GM08714 (cell line): Measurements from ENCODE around the gene MRPS2.

ENCODE experiments used
- H3K4me3 ChIP-seq: fragments of 200-500 bp; sonication (Bioruptor generic); 2 replicates; pipeline ENCODE4 v1.5.1; 2014; ENCODE audit warnings: mild to moderate bottlenecking, low read length, inconsistent platforms
- ZNF274 ChIP-seq: IDR thresholded peaks from 2 replicates; pipeline ENCODE4 v1.6.1; 2012; ENCODE audit warnings: mild to moderate bottlenecking, low read depth, low read length

MRPS2 gene

DNA sequence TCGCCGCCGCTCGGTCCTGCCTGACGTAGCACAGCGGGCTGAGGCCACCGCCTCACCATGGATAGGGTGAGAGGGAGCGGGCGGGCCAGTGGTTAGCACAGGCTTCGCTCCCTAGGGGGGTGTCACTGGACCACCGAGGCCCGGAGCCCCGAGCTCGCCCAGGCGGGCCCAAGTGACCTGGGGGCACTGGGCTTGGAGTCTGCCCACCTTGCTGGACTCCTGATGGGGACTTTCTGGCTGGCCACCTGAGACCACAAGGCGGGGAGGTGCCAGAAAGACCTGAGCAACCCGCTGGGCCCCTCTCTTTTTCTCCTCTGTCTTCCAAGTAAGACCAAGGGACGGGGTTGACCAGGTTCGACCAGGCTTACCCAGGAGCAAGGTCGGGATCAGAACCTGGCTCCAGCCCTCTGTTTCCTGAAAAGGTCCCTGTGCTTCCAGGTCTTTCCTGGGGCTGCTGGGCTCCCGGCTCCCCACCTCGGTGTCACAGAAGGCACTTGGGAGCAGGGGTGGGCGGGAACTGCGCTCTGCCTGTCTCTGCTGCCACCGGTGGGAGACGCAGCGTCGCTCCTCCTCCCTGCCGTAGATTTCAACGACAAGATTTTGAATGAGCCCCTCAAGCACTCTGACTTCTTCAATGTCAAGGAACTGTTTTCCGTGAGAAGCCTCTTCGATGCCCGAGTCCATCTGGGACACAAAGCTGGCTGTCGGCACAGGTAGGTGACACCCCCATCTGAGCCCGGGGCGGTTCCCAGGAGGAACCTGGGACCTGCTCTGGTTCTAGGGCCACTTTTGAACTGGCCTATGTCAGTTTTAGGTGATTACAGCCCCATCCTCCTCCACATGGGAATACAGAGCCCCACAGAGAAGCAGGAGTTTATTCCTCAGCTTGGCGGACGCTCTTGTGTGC is 1.0 kb downstream of the MRPS2 start:
- no peak for TF ChIP-seq ZNF274
- H3K4me3 ChIP-seq: peak overlapping the region; percentile 87

DNA sequence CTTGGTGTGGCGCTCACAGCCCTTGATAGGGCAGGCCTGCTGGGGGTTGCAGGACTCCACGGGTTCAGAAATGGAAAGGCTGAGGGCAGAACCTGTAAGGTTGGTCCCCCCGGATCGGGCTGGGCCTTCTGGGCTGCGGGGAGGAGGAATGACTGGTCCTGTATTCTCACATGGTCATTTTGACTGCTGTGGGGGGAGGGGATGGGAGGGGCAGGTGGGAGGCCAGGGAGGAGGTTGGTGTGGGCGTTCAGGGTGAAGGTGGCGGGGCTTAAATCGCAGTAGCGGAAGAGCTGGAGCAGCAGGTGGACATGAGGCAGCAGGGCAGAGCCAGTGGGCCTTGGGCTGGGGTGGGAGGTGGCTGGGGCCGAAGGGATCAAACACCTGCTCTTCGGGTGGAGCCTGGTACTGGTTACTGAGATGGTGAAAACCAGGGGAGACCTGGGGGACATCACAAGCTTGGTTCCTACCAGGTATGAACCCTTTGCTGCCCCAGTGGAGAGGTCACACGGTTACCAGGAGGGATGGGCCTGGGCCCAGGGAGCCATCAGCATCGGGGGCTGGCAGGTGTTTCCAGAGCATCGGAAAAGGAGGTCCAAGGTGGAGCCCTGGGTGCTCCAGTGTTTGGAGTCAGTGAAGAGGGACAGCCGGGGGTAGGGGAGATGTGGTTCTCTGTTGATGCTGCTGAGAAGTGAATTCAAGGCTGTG is 1.8 kb downstream of the MRPS2 start:
- TF ChIP-seq ZNF274: no peak
- H3K4me3 ChIP-seq: no peak overlapping the region

GRCh38 chr9:135502873-135503321 is 2.4 kb downstream of the MRPS2 start:
- no peak for TF ChIP-seq ZNF274

DNA sequence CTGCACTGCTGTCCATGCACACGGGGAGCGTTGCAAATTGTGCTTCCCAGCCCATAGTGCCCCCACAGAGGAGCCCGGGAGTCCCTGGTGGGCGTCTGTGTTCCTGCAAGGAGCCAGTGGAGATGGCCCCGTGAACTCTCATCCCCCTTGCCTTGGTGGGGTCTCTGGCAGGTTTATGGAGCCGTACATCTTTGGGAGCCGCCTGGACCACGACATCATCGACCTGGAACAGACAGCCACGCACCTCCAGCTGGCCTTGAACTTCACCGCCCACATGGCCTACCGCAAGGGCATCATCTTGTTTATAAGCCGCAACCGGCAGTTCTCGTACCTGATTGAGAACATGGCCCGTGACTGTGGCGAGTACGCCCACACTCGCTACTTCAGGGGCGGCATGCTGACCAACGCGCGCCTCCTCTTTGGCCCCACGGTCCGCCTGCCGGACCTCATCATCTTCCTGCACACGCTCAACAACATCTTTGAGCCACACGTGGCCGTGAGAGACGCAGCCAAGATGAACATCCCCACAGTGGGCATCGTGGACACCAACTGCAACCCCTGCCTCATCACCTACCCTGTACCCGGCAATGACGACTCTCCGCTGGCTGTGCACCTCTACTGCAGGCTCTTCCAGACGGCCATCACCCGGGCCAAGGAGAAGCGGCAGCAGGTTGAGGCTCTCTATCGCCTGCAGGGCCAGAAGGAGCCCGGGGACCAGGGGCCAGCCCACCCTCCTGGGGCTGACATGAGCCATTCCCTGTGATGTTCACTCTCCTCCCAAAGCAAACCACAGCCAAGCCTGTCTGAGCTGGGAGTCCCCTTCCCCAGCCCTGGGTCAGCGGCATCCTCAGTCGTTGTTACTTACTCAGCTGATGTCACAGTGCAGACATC is 3.1 kb downstream of the MRPS2 start:
- TF ChIP-seq ZNF274: no peak

More at GRCh38 chr9:135502873-135503321, 2.4 kb downstream of the MRPS2 start:
- H3K4me3 ChIP-seq: no peak overlapping the region

DNA sequence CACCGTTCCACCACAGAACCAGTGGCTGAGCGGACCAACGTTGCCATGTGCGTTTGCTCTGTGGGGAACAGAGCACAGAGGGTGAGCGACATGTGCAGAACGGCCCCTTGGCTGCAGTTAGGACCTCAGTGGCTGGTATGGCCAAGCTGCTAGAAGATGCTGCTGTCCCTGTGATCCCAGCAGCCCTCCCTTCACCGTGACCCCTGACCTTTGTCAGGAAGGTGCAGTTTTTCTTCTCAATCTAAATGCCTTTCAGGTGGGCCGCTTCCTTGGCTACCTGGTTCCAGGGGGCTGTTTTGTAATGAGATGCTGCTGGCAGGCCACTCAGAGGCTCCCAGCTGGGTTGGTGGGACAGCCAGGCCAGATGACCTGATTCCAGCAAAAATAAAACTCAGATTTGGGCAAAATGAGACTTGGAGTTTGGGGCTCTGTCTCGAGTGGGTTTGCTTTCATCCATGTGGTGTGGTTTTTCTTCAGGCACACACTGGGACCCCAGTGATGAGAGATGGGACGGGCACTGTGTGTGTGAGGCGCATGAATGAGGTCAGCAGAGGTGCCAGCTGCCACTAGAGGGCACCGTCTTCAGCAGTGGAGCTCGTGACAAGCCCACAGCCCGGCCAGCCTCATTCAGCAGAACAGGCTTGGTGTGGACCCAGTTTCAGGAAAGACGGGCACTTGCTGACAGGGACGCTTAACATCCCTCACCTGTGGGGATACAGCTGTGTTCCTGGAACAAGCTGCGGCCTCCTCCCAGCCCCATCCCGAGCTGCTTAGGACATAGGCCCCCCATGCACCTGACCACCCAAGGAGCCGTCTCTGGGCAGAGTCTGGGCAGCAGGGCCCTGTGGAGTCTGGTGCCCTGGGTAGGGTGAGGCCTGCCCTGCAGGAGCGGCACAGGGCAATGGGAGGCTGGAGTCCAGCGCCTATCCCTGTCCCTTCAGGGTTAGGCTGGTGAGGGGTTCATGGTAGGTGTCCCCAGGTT is 4.1 kb downstream of the MRPS2 start:
- TF ChIP-seq ZNF274: no peak
- no peak overlapping the region for H3K4me3 ChIP-seq

More for the DNA sequence above, 3.1 kb downstream of the MRPS2 start:
- H3K4me3 ChIP-seq: no peak overlapping the region

- H3K4me3 ChIP-seq: no peak overlapping the region
- no peak for TF ChIP-seq ZNF274
Measured at GRCh38 chr9:135505406-135506187, 5.1 kb downstream of the MRPS2 start.

GRCh38 chr9:135506327-135507103 is 6.0 kb downstream of the MRPS2 start:
- no peak for TF ChIP-seq ZNF274
- no peak overlapping the region for H3K4me3 ChIP-seq

DNA sequence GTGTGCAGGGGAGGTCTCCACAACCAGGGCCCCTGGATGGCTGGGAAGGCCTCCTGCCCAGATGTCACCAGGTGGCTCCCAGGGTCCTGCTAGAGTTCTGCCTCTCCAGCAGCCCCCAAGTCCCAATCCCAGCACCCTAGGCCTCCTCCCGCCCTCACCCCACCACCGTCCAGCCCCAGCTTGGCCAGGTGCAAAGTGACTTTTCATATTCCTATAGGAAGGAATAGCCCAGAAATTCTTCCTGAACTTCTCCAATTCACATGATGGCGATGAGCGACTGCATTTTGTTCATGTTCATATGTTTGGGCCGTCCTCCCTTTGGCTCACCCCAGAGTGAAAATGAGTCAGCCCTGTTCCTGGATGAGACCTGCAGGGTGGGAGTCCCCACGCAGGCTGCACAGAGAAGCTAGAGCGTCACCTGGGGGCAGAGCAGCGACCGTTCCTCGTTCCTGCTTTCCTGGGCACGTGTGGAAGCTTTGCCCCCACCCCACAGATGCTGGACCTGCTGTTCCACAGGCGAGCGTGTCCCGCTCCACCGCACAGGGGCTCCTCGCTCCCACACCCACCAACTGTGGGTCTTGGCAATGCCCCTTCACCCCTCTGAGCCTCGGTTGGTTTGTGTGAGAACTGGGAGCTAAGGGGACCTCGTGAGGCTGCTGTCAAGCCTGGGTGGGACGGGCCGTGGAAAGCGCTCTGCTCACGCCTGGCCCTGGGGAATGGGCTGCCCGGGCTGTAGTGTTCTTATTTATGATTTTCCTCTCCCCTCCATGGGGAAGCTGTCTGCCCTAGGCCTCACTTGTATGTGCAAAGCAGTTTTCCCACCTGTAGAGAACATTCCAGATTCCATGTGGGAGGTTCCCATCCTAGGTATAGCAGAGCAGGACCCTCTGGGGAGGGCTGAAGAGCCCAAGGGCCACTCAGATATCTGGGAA is 6.9 kb downstream of the MRPS2 start:
- TF ChIP-seq ZNF274: no peak

GRCh38 chr9:135508211-135508820 is 7.8 kb downstream of the MRPS2 start:
- TF ChIP-seq ZNF274: no peak
- H3K4me3 ChIP-seq: no peak overlapping the region

More for the DNA sequence above, 6.9 kb downstream of the MRPS2 start:
- no peak overlapping the region for H3K4me3 ChIP-seq

DNA sequence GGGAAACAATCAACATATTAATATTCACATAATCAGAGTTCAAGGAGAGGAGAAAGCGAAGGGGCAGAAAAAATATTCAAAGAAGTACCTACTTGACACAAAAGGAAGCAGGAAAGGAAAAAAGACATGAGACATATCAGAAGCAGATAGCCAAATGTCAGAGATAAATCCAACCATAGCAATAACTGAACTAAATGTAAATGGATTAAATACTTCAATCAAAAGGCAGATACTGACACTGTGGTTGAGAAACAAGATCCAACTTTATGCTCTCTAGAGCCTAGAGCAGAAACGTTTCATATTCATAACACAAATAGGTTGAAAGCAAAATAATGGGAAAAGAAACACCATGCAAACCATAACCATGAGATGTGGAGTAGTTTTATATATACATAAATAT is 9.0 kb downstream of the MRPS2 start:
- H3K4me3 ChIP-seq: no peak overlapping the region
- no peak for TF ChIP-seq ZNF274
